K562 (cell line): ENCODE data around the gene KIF23. TPM values are rescaled to one million over a fixed set of nuclear protein-coding genes. Genes with fewer than 3 reads are reported as not detected.

Experiments
- AFF1 ChIP-seq, 2 experiments: fragments of 450-650 bp; IDR thresholded peaks; 2 replicates each; pipeline ENCODE4 v1.6.1; 2018; ENCODE audit warnings: mild to moderate bottlenecking in 2 of 2, low read depth in 1 of 2; ENCODE audit not compliant: partially characterized antibody in 2 of 2
- BRD9 ChIP-seq: fragments of 450-650 bp; IDR thresholded peaks from 2 replicates; pipeline ENCODE4 v1.6.1; 2018; ENCODE audit warnings: low read depth; ENCODE audit not compliant: partially characterized antibody
- CHD4 ChIP-seq: fragments of 200-600 bp; sonication (generic); IDR thresholded peaks from 3 replicates; pipeline ENCODE4 v1.6.1; 2012; ENCODE audit warnings: low read depth, mild to moderate bottlenecking, mixed read lengths, low read length, inconsistent platforms; ENCODE audit not compliant: insufficient read depth, insufficient replicate concordance, poor library complexity, severe bottlenecking
- HMBOX1 ChIP-seq: sonication (generic); IDR thresholded peaks from 2 replicates; pipeline ENCODE4 v1.6.1; 2016
- ILF3 ChIP-seq: fragments of 450-650 bp; IDR thresholded peaks from 2 replicates; pipeline ENCODE4 v1.6.1; 2018; ENCODE audit warnings: antibody characterized with exemption, mild to moderate bottlenecking, moderate library complexity, borderline replicate concordance
- MEIS2 ChIP-seq: fragments of 450-650 bp; IDR thresholded peaks from 2 replicates; pipeline ENCODE4 v1.6.1; 2014; ENCODE audit warnings: mild to moderate bottlenecking; ENCODE audit not compliant: partially characterized antibody
- MLX ChIP-seq, 2 experiments: fragments of 450-650 bp in 1 of 2; sonication (generic) in 1 of 2; formaldehyde crosslinking; conservative IDR thresholded peaks; 2 replicates each; pipeline versions ENCODE4 v1.4.0 to v1.8.1; 2020 to 2022; ENCODE audit warnings: mild to moderate bottlenecking in 1 of 2, missing genetic modification reagents in 1 of 2
- MTA1 ChIP-seq: fragments of 450-650 bp; IDR thresholded peaks from 2 replicates; pipeline ENCODE4 v1.6.1; 2017; ENCODE audit warnings: borderline replicate concordance
- MTA2 ChIP-seq: fragments of 450-650 bp; IDR thresholded peaks from 2 replicates; pipeline ENCODE4 v1.6.1; 2016; ENCODE audit warnings: low read depth
- PTBP1 ChIP-seq: fragments of 200-400 bp; formaldehyde crosslinking; IDR thresholded peaks from 2 replicates; pipeline ENCODE4 v1.6.1; 2017; ENCODE audit warnings: low read depth, low read length
- SMARCA5 ChIP-seq: fragments of 450-650 bp; IDR thresholded peaks from 2 replicates; pipeline ENCODE4 v1.6.1; 2016
- TCF3 ChIP-seq: sonication (generic); formaldehyde crosslinking; IDR thresholded peaks from 2 replicates; pipeline ENCODE4 v1.4.0; 2020; ENCODE audit warnings: mild to moderate bottlenecking, missing genetic modification reagents
- YY1 ChIP-seq, 3 experiments: IDR thresholded peaks; 2 replicates each; pipeline ENCODE4 v1.6.1; 2011; ENCODE audit warnings: low read length in 2 of 3, mild to moderate bottlenecking in 2 of 3, moderate library complexity in 2 of 3, borderline replicate concordance in 1 of 3, control low read depth in 1 of 3, low read depth in 1 of 3; ENCODE audit not compliant: insufficient read depth in 3 of 3, insufficient replicate concordance in 2 of 3, control insufficient read depth in 1 of 3, insufficient read length in 1 of 3; ENCODE audit errors: extremely low read depth in 1 of 3
- ZBTB17 ChIP-seq: fragments of 450-650 bp; formaldehyde crosslinking; IDR thresholded peaks from 2 replicates; pipeline ENCODE4 v1.4.0; 2020; ENCODE audit warnings: mild to moderate bottlenecking
- ZNF280A ChIP-seq: fragments of 450-650 bp; IDR thresholded peaks from 2 replicates; pipeline ENCODE4 v1.6.1; 2018; ENCODE audit warnings: mild to moderate bottlenecking, low read depth; ENCODE audit not compliant: partially characterized antibody
- ZNF3 ChIP-seq: fragments of 250-450 bp; sonication (Bioruptor Pico); IDR thresholded peaks from 2 replicates; pipeline ENCODE4 v1.5.0; 2021; ENCODE audit warnings: mild to moderate bottlenecking, moderate library complexity
- polyA plus RNA-seq, 8 experiments: library from polyadenylated mRNA; depleted of rRNA in 4 of 8; stranded (reverse) in 5 of 8; unstranded in 3 of 8; fragments of >200 nt; fragmentation: Nextera tagmentation in 2 of 8; fragmentation: Illumina TruSeq in 1 of 8; extraction: Ambion mirVana in 2 of 8; extraction: Trizol in 1 of 8; gene quantifications; 2 replicates each; pipeline versions ENCODE4 v1.2.1 to v1.2.3, GENCODE V29; 2011 to 2014; ENCODE audit warnings: inconsistent platforms in 1 of 8, missing spikeins in 1 of 8
- total RNA-seq, 7 experiments: library from RNA; depleted of rRNA in 6 of 7; stranded (reverse); fragments of >200 nt in 6 of 7; fragmentation: Illumina TruSeq in 2 of 7; extraction: Trizol in 2 of 7; gene quantifications; 2 replicates each; pipeline versions ENCODE4 v1.2.1 to v1.2.3, GENCODE V29; 2011 to 2021; ENCODE audit warnings: low replicate concordance in 1 of 7

KIF23 gene
- total and polyA plus RNA-seq, 9 of the 15 experiments (the other 6 are each of a cell fraction or from before 2014, with no cell fraction given) = 29.4 to 58.2 (median 41.9) TPM

DNA sequence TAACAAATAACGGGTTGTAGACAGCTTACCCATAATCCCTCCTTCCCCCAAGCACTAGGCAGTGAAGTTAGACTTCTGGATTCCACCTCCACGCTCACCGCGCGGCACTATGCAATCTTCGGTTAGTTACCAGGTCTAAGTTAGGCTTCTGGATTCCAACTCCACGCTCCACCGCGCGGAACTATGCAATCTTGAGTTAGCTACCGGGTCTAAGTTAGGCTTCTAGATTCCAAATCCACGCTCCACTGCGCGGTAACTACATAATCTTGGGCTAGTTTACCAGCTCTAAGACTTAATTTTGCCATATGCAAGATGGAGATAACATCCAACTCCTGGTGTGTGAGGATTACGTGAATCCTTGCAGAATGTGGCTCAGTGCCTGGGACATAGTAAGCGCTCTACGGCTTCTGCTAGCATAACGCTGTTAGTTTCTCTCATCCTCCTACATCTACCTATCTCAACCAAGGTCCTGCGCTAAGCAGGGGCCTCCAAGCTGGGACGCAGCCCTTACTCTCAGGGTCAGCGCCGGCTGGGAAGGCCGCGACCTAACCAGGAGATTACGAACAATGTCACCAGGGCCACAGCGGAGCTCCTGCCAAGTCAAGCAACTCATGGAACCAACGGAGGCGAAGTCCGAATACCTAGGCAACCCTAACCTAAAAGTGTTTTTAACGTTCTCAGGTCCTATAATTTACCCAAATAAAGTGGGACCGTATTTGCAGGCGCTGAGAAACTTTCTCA is 38.0 kb downstream of the KIF23 start (continued):
- TF ChIP-seq ILF3 (no peak), SMARCA5 (peak; percentile 46; the same call in 1 of the 2 replicates), MTA1 (0 out of 2 replicates have a peak, but pooled peaks have one; percentile 55), TCF3 (CRISPR knock-in tag) (peak; percentile 73), MTA2 (peak; percentile 29; the same call in 1 of the 2 replicates), CHD4 (no peak), MLX (CRISPR knock-in tag; conservative IDR thresholded peaks at IDR 0.05) (no peak), ZNF3 (CRISPR knock-in tag) (no peak), PTBP1 (0 out of 2 replicates have a peak, but pooled peaks have one; percentile 36), YY1 (IDR thresholded peaks at IDR 0.05; ENCODE audit: borderline replicate concordance in 1 of 3, control insufficient read depth in 1 of 3, extremely low read depth in 1 of 3, insufficient read depth in 3 of 3, insufficient read length in 1 of 3, insufficient replicate concordance in 2 of 3, low read depth in 1 of 3, low read length in 2 of 3) (peak in 1 of 3 experiments; percentile 8), BRD9 (peak; percentile 100), HMBOX1 (peak; percentile 100), ZNF280A (no peak), ZBTB17 (peak; percentile 23; the same call in 1 of the 2 replicates), AFF1 (IDR thresholded peaks at IDR 0.05; ENCODE audit: low read depth in 1 of 2, partially characterized antibody in 2 of 2) (peak; percentile 62 to 74), MEIS2 (peak; percentile 24)
